SIG-M5 treated with dmso at 0.1 percent for 504 hours (cell line): Measurements from ENCODE around the gene ELANE.

Experiments used
- DNase-seq: peaks from one replicate; lab custom pipeline; 2025; ENCODE audit not compliant: unreplicated experiment; lab: John Stamatoyannopoulos, UW

ELANE gene

GRCh38 chr19:861141-861755 is 9.1 kb downstream of the ELANE start:
- DNase-seq, result no peak

GRCh38 chr19:861756-862580 is 9.9 kb downstream of the ELANE start:
- DNase-seq, result peak; percentile 69

GRCh38 chr19:862581-863314 is 10.6 kb downstream of the ELANE start:
- no peak for DNase-seq

GRCh38 chr19:863315-863620 is 11.2 kb downstream of the ELANE start:
- DNase-seq, result no peak

- no peak for DNase-seq
Measured at GRCh38 chr19:866769-867300, 14.7 kb downstream of the ELANE start.

- no peak for DNase-seq
Measured at GRCh38 chr19:867301-867793, 15.2 kb downstream of the ELANE start.

- no peak for DNase-seq
Measured at GRCh38 chr19:867855-868457, 15.9 kb downstream of the ELANE start.

GRCh38 chr19:868458-869244 is 16.5 kb downstream of the ELANE start:
- DNase-seq, result no peak

GRCh38 chr19:869245-870177 is 17.4 kb downstream of the ELANE start:
- no peak for DNase-seq

- no peak for DNase-seq
Measured at GRCh38 chr19:870314-870713, 18.2 kb downstream of the ELANE start.

GRCh38 chr19:870963-871401 is 18.9 kb downstream of the ELANE start:
- no peak for DNase-seq

GRCh38 chr19:871446-872265 is 19.6 kb downstream of the ELANE start:
- DNase-seq, result no peak

- peak; percentile 45 for DNase-seq
Measured at GRCh38 chr19:872266-872951, 20.3 kb downstream of the ELANE start.

GRCh38 chr19:873084-873483 is 21.0 kb downstream of the ELANE start:
- DNase-seq, result no peak

- no peak for DNase-seq
Measured at GRCh38 chr19:873561-874041, 21.5 kb downstream of the ELANE start.

- DNase-seq, result no peak
Measured at GRCh38 chr19:875265-875879, 23.3 kb downstream of the ELANE start.

- no peak for DNase-seq
Measured at GRCh38 chr19:876089-876488, 24.0 kb downstream of the ELANE start.
